ENCODE data around the gene IL17F. TPM values are rescaled to one million over a fixed set of nuclear protein-coding genes. Genes with fewer than 3 reads are reported as not detected.
"Not testable (repeated sequence)": the region's sequence is repeated elsewhere in the genome, so short reads cannot be mapped to it uniquely, and the experiment has no call there.

Gene IL17F
- total RNA-seq, 4 donors from 2014 or later: not detected

DNA sequence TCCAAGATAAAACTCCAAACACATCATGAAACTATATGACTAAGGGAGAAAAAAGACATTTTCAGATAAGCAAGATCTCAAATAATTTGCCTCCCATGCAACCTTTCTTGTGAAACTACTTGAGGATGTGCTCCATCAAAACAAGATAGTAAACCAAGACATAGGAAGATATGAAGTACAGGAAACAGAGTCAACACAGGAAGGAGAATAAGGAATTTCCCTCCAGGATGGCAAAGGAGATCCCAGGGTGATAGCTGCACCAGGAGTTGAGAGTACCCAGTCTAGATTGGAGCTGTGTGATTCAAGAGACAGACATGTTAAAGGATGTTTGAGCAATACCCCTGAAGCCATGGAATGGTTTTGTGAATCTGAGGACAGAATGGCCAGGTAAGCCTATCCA lies 42.8 kb downstream of the IL17F start:
- intact Hi-C loops (cut with DNase I): no loop called here

DNA sequence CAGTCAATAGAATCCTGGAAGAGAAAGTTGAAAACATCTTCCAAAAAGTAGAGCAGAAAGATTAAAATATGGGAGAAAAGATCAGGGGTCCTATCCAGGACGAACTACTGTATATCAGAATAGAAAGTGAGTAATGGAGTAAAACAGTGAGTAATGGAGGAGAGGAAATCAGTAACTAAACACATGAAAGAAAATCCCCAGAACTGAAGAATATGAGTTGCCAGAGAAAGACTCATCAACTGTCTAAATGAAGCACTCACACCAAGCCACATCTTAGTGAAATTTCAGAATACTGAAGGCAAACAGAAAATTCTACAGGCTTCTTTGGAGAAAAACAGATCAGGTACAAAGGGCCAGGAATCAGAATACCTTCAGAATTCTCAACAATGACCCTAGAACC lies 43.3 kb downstream of the IL17F start:
- Histone ChIP-seq H3K36me3 (no peaks in the 10 kb centered on the region), H3K27ac (no peak overlapping the region), H3K4me1 (no peaks in the 10 kb centered on the region), H3K27me3 (no peaks in the 10 kb centered on the region), H3K4me3 (replicated peaks in 1 of 3) (no peak overlapping the region), H3K9me3 (no peaks in the 10 kb centered on the region)
- TF ChIP-seq, protein P1, sequence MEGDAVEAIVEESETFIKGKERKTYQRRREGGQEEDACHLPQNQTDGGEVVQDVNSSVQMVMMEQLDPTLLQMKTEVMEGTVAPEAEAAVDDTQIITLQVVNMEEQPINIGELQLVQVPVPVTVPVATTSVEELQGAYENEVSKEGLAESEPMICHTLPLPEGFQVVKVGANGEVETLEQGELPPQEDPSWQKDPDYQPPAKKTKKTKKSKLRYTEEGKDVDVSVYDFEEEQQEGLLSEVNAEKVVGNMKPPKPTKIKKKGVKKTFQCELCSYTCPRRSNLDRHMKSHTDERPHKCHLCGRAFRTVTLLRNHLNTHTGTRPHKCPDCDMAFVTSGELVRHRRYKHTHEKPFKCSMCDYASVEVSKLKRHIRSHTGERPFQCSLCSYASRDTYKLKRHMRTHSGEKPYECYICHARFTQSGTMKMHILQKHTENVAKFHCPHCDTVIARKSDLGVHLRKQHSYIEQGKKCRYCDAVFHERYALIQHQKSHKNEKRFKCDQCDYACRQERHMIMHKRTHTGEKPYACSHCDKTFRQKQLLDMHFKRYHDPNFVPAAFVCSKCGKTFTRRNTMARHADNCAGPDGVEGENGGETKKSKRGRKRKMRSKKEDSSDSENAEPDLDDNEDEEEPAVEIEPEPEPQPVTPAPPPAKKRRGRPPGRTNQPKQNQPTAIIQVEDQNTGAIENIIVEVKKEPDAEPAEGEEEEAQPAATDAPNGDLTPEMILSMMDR (IDR thresholded peaks at IDR 0.05): no peak
- no peak for TF ChIP-seq POLR2A (IDR thresholded peaks at IDR 0.05)
- intact Hi-C loops (cut with DNase I): no loop called here
- no CpG with 5 or more reads among the region's 1 CpG for WGBS, 2 donors
- no peak for DNase-seq

More for the DNA sequence above, 42.8 kb downstream of the IL17F start:
- H3K9me3 ChIP-seq: no peaks in the 10 kb centered on the region
- H3K4me1 ChIP-seq: no peaks in the 10 kb centered on the region
- H3K36me3 ChIP-seq: no peaks in the 10 kb centered on the region
- TF ChIP-seq POLR2A (IDR thresholded peaks at IDR 0.05): no peak
- TF ChIP-seq, protein P1 (IDR thresholded peaks at IDR 0.05): no peak
- no peak for DNase-seq
- no peak overlapping the region for H3K27ac ChIP-seq
- H3K4me3 ChIP-seq (replicated peaks in 1 of 3): no peak overlapping the region
- no peaks in the 10 kb centered on the region for H3K27me3 ChIP-seq

- 39 to 52% methylated on average over 5 of the region's 5 CpGs for WGBS, 2 donors
- H3K27me3 ChIP-seq; H3K4me3 ChIP-seq (replicated peaks in 1 of 3); H3K27ac ChIP-seq; H3K9me3 ChIP-seq; H3K36me3 ChIP-seq; DNase-seq; H3K4me1 ChIP-seq; intact Hi-C loops (cut with DNase I): not testable (repeated sequence)
Observed at GRCh38 chr6:52200088-52200487, 44.2 kb downstream of the IL17F start.

- WGBS, 2 donors: 36 to 45% methylated on average over 2 of the region's 2 CpGs
- H3K4me3 ChIP-seq (replicated peaks in 1 of 3): no peak overlapping the region
- no peak for DNase-seq
- H3K9me3 ChIP-seq: no peaks in the 10 kb centered on the region
- no peak overlapping the region for H3K27ac ChIP-seq
- H3K27me3 ChIP-seq: no peaks in the 10 kb centered on the region
- no peaks in the 10 kb centered on the region for H3K4me1 ChIP-seq
- intact Hi-C loops (cut with DNase I): no loop called here
- TF ChIP-seq, protein P1 (IDR thresholded peaks at IDR 0.05): no peak
- no peak for TF ChIP-seq POLR2A (IDR thresholded peaks at IDR 0.05)
- H3K36me3 ChIP-seq: no peaks in the 10 kb centered on the region
Observed at GRCh38 chr6:52195886-52196285, 48.4 kb downstream of the IL17F start.

DNA sequence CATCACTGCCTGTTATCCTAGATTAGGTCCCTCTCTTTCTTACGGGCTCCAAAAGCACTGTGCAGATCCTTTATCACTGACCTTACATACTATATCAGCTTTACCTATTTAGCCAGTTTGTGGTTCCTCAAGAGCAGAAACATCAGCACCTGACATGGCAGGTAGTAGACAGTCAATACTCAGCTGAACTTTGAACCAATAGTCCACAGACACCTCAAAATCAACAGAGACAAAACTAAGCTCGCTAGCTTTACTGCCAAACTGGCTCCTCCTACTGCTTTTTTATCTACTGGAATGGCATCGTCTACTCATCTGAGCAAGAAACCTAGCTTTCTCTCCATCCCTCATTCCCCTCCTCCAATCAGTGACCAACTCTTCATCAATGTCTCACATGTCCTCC lies 52.5 kb downstream of the IL17F start:
- intact Hi-C loops (cut with DNase I): no loop called here

More for the DNA sequence above, 52.5 kb downstream of the IL17F start:
- 56% methylated on average over 3 of the region's 3 CpGs for WGBS, 2 donors
- no peak overlapping the region for H3K4me3 ChIP-seq (replicated peaks in 1 of 3)
- no peak overlapping the region for H3K27ac ChIP-seq
- DNase-seq: no peak
- no peaks in the 10 kb centered on the region for H3K36me3 ChIP-seq
- H3K4me1 ChIP-seq: no peaks in the 10 kb centered on the region
- TF ChIP-seq POLR2A (IDR thresholded peaks at IDR 0.05): no peak
- TF ChIP-seq, protein P1 (IDR thresholded peaks at IDR 0.05): no peak
- no peaks in the 10 kb centered on the region for H3K9me3 ChIP-seq
- H3K27me3 ChIP-seq: no peaks in the 10 kb centered on the region

All from thyroid gland (tissue), 4 donors.